Measurements from ENCODE around the gene RCBTB1. TPM values are rescaled to one million over a fixed set of nuclear protein-coding genes. Genes with fewer than 3 reads are reported as not detected.
"Not testable (repeated sequence)": the region's sequence is repeated elsewhere in the genome, so short reads cannot be mapped to it uniquely, and the experiment has no call there.

RCBTB1 gene
- total RNA-seq, 4 donors from 2014 or later, result 8.8 to 10.7 (median 10.2) TPM

DNA sequence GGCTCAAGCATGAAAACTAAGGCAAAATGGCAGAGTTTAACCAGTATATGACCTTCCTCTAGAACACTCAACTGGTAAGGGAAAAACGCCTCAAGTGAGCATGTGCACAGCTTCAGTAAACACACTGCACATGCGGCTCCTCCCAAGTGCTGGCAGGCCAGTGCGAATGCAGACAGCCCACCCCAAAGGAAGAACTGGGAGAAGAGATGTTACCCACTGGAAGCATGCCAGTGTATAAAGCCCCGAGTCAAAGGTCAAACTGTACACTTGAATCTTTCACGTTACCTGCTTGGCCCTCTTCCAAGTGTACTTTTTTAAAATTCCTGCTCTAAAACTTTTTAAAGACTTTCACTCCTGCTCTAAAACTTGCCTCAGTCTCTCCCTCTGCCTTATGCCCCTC is 19.2 kb upstream of the RCBTB1 start:
- Histone ChIP-seq H3K27ac (no peak overlapping the region), H3K36me3 (no peaks in the 10 kb centered on the region), H3K4me3 (no peak overlapping the region), H3K27me3 (no peaks in the 10 kb centered on the region), H3K4me1 (peaks cover 0 to 8% (median 0%) of the 10 kb centered on the region in 4 donors), H3K9me3 (no peaks in the 10 kb centered on the region)
- no peak for DNase-seq (ENCODE audit: low spot score in 2 of 2)
- WGBS, 2 donors, result 46 to 49% methylated on average over 5 of the region's 5 CpGs
- TF ChIP-seq EP300 (IDR thresholded peaks at IDR 0.05) (no peak), POLR2A (IDR thresholded peaks at IDR 0.05) (no peak)
- TF ChIP-seq, protein P1, sequence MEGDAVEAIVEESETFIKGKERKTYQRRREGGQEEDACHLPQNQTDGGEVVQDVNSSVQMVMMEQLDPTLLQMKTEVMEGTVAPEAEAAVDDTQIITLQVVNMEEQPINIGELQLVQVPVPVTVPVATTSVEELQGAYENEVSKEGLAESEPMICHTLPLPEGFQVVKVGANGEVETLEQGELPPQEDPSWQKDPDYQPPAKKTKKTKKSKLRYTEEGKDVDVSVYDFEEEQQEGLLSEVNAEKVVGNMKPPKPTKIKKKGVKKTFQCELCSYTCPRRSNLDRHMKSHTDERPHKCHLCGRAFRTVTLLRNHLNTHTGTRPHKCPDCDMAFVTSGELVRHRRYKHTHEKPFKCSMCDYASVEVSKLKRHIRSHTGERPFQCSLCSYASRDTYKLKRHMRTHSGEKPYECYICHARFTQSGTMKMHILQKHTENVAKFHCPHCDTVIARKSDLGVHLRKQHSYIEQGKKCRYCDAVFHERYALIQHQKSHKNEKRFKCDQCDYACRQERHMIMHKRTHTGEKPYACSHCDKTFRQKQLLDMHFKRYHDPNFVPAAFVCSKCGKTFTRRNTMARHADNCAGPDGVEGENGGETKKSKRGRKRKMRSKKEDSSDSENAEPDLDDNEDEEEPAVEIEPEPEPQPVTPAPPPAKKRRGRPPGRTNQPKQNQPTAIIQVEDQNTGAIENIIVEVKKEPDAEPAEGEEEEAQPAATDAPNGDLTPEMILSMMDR (IDR thresholded peaks at IDR 0.05), result no peak

DNA sequence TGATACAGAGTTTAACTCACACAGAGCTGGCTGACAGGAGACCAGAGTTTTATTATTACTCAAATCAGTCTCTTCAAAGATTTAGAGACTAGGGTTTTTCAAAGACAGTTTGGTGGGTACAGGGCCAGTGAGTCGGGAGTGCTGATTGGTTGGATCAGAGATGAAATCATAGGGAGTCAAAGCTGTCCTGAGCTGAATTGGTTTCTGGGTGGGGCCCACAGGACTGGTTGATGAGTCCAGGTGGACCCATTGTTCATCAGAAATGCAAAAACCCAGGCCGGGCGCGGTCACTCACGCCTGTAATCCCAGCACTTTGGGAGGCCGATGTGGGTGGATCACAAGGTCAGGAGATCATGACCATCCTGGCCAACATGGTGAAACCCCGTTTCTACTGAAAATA is 17.3 kb upstream of the RCBTB1 start:
- not testable (repeated sequence) for DNase-seq (ENCODE audit: low spot score in 2 of 2); H3K4me3 ChIP-seq; H3K36me3 ChIP-seq; H3K4me1 ChIP-seq; H3K9me3 ChIP-seq; H3K27me3 ChIP-seq; H3K27ac ChIP-seq
- 79 to 87% methylated on average over 7 of the region's 7 CpGs for WGBS, 2 donors

DNA sequence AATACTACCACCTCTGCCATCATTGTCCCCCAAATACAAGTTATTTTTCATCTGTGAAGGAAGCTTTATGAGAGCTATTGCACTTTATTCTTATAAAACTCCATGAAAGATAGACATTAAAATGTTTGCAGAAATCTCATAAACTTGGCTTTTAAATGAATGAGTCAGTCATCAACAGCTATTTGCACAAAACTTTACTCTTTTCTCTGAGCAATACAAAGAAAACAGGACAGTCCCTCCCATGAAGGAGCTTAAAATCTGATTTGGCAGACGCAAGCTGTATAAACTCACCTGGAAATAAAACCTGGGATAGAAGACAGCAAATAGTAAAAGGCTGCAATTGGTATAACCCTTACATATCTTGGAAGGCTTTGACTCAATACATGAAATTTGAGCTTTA is 16.6 kb upstream of the RCBTB1 start:
- Histone ChIP-seq H3K36me3 (no peaks in the 10 kb centered on the region), H3K4me3 (no peak overlapping the region), H3K27me3 (no peaks in the 10 kb centered on the region), H3K4me1 (peaks cover 0 to 8% (median 0%) of the 10 kb centered on the region in 4 donors), H3K27ac (no peak overlapping the region), H3K9me3 (no peaks in the 10 kb centered on the region)
- no peak for DNase-seq (ENCODE audit: low spot score in 2 of 2)
- 64 to 78% methylated on average over 1 of the region's 1 CpG for WGBS, 2 donors
- TF ChIP-seq POLR2A (IDR thresholded peaks at IDR 0.05) (no peak), EP300 (IDR thresholded peaks at IDR 0.05) (no peak)
- TF ChIP-seq, protein P1 (IDR thresholded peaks at IDR 0.05), result no peak

DNA sequence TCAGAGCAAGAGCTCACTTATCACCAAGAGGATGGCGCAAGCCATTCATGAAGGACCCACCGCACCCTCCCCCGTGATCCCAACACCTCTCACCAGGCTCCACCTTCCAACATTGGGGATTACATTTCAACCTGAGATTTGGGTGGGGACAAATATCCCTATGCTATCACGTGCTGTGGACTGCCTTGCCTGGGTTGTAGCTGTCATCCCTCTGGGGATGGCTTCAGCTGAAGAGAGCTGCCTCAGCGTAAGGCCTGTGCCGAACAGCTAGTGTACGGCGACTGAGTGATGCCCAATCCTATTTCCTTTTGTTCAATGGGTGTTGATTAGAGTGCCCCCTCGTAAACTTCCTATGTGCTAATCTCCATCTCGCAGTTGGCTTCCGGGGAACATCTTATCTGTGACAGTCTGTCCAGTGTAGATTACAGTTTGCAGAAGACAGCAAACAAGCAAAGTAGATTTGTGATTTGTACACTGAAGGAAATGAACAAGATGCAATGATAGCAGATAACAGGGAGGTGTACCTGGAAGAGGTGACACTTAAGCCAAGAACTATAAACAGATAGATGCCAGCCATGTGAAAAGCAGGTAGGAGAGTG is 11.8 kb upstream of the RCBTB1 start:
- TF ChIP-seq POLR2A (IDR thresholded peaks at IDR 0.05) (no peak), EP300 (IDR thresholded peaks at IDR 0.05) (no peak)
- TF ChIP-seq, protein P1 (IDR thresholded peaks at IDR 0.05), result no peak
- Histone ChIP-seq H3K4me3 (no peak overlapping the region), H3K4me1 (no peaks in the 10 kb centered on the region), H3K27me3 (no peaks in the 10 kb centered on the region), H3K27ac (no peak overlapping the region), H3K36me3 (no peaks in the 10 kb centered on the region), H3K9me3 (no peaks in the 10 kb centered on the region)
- WGBS, 2 donors, result 79 to 84% methylated on average over 10 to 11 of the region's 11 CpGs
- no peak for DNase-seq (ENCODE audit: low spot score in 2 of 2)

DNA sequence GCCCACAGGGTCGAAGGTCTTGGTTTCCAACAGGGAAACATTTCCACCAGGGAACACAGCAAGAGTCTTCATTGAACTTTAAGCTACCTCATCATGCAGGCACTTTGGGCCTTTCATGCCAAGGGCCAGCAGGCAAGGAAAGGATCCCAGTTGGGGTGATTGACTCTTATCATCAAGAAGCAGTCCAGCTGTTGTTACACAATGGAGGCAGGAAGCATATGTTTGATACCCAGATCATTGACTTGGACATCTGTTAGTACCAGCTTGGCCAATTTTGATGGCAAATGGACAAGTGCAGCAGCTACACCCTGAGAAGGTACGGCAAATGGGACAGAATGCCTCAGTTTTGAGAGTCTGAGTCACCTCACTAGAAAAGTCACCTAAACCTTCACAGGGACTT is 10.9 kb upstream of the RCBTB1 start:
- Histone ChIP-seq H3K36me3 (no peaks in the 10 kb centered on the region), H3K4me1 (no peaks in the 10 kb centered on the region), H3K27me3 (no peaks in the 10 kb centered on the region), H3K4me3 (no peak overlapping the region), H3K9me3 (no peaks in the 10 kb centered on the region), H3K27ac (no peak overlapping the region)
- no peak for DNase-seq (ENCODE audit: low spot score in 2 of 2)
- TF ChIP-seq, protein P1 (IDR thresholded peaks at IDR 0.05), result no peak
- TF ChIP-seq EP300 (IDR thresholded peaks at IDR 0.05) (no peak), POLR2A (IDR thresholded peaks at IDR 0.05) (no peak)
- WGBS, 2 donors, result 69 to 85% methylated on average over 2 of the region's 2 CpGs

DNA sequence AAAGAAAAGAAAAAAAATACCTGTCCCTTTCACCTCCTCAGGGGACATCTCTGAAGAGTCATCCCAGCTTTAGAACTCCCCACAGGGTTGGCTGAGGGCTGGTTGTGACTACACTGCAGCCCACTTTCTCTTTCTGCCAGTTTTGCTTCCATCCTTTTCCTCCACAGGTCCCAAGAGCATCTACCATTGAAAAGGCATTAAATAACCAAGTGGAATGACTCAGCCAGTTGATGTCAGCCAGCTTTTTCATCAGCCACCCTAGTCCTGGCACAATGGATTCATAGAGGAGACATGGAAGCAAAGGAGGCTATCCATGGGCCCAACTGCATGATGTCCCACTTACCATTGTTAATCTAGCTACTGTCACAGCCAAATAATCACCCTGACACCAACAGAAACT is 9.2 kb upstream of the RCBTB1 start:
- TF ChIP-seq POLR2A (IDR thresholded peaks at IDR 0.05) (no peak), EP300 (IDR thresholded peaks at IDR 0.05) (no peak)
- TF ChIP-seq, protein P1 (IDR thresholded peaks at IDR 0.05), result no peak

DNA sequence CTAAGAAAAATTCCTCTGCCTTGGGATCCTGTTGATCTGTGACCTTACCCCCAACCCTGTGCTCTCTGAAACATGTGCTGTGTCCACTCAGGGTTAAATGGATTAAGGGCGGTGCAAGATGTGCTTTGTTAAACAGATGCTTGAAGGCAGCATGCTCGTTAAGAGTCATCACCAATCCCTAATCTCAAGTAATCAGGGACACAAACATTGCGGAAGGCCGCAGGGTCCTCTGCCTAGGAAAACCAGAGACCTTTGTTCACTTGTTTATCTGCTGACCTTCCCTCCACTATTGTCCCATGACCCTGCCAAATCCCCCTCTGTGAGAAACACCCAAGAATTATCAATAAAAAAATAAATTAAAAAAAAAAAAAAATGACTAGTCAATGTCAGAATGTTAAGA is 8.5 kb upstream of the RCBTB1 start:
- 88% methylated on average over 3 of the region's 4 CpGs; no CpG with 5 or more reads in 1 of the 2 donors for WGBS, 2 donors
- not testable (repeated sequence) for DNase-seq (ENCODE audit: low spot score in 2 of 2); H3K27ac ChIP-seq; H3K4me3 ChIP-seq; H3K4me1 ChIP-seq; H3K9me3 ChIP-seq; H3K36me3 ChIP-seq; H3K27me3 ChIP-seq

More for the DNA sequence above, 9.2 kb upstream of the RCBTB1 start:
- DNase-seq (ENCODE audit: low spot score in 2 of 2), result no peak
- Histone ChIP-seq H3K9me3 (no peaks in the 10 kb centered on the region), H3K4me3 (no peak overlapping the region), H3K4me1 (no peaks in the 10 kb centered on the region), H3K36me3 (no peaks in the 10 kb centered on the region), H3K27me3 (no peaks in the 10 kb centered on the region), H3K27ac (no peak overlapping the region)

DNA sequence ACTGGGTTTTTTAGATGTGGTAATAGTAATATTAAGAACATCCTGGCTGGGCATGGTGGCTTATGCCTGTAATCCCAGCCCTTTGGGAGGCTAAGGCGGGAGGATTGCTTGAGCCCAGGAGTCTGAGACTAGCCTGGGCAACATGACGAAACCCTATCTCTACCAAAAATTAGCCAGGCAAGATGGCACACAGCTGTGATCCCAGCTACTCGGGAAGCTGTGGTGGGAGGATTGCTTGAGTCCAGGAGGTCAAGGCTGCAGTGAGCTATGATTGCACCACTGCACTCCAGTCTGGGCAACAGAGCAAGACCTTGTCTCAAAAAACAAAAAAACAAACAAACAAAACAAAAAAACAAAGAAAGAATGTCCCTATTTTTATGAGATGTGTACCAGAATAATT is 5.4 kb upstream of the RCBTB1 start:
- DNase-seq (ENCODE audit: low spot score in 2 of 2); H3K4me1 ChIP-seq; H3K4me3 ChIP-seq; H3K36me3 ChIP-seq; H3K9me3 ChIP-seq; H3K27me3 ChIP-seq; H3K27ac ChIP-seq: not testable (repeated sequence)
- WGBS, 2 donors, result 77 to 82% methylated on average over 3 of the region's 3 CpGs
